ENCODE results near the gene ADD1.
A peak's percentile ranks its signal among the peaks of the same experiment; 100 is the strongest.

Gene ADD1

DNA sequence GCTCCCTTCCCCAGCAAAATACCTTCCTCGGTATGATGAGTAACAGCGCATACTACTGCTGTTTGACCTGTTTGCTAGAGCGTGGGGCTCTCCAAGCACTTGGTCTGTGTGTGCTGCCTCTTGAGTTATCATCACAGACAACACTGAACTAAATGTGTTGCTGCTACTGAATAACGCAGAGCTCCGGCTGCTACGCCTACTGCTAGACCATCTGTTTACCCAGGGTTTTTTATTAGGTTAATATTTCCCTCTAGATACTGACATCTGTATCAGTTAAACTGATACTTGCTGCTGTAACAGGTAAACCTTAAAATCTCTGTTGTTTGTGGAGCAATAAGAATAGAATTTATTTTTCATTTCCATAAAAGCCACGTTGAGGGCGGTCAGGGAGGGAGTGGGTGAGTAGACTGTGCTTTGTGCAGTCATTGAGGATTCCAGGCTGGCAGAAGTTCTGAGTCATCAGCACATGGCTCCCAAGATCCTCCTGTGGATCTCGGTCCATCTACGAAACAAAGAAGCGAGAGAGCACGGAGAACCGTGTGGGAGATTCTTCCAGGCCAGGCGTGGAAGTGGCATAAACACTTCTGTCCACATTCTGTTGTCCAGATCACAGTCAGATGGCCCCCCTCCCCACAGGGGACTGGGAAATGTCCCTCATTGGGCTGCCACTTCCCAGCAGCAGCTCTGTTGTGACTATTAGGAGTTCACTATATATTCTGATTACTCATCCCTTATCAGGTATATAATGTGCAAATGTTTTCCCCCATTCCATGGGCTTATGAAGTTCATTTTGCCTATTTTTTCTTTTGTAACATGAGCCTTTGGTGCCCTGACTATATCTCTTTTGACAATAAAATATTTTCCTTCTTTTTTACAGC, 133.8 kb downstream of the ADD1 start:
- DNase-seq = peak; percentile 35
